Breast epithelium (tissue), 4 donors: ENCODE data around the gene IGSF21. TPM values are rescaled to one million over a fixed set of nuclear protein-coding genes. Genes with fewer than 3 reads are reported as not detected.

Experiments
- DNase-seq, 2 donors: peaks; one replicate each; pipeline ENCODE4 v3.0.0-alpha.2; 2019; ENCODE audit warnings: low spot score in 2 of 2
- H3K27ac ChIP-seq, 2 donors: fragments of 200-600 bp; sonication (generic) in 1 of 2; one replicate each; pipeline ENCODE4 v1.5.1; 2016 to 2019; ENCODE audit warnings: mild to moderate bottlenecking in 1 of 2
- H3K27me3 ChIP-seq, 2 donors: fragments of 200-600 bp; sonication (generic) in 1 of 2; one replicate each; pipeline versions ENCODE4 v1.5.1 to v1.6.0; 2017 to 2019; ENCODE audit warnings: control low read depth in 1 of 2, mild to moderate bottlenecking in 1 of 2
- H3K36me3 ChIP-seq: fragments of 200-600 bp; one replicate; pipeline ENCODE4 v1.5.1; 2019
- H3K4me1 ChIP-seq, 2 donors: fragments of 200-600 bp; sonication (generic); one replicate each; pipeline ENCODE4 v1.5.1; 2016 to 2019; ENCODE audit warnings: control low read depth in 1 of 2
- H3K4me3 ChIP-seq, 3 donors: fragments of 200-600 bp; sonication (generic); 1 replicate in 2 of 3; 2 replicates in 1 of 3; pipeline ENCODE4 v1.5.1; 2016 to 2019; ENCODE audit warnings: mild to moderate bottlenecking in 3 of 3, moderate library complexity in 2 of 3
- H3K9me3 ChIP-seq, 2 donors: fragments of 200-600 bp; sonication (generic) in 1 of 2; one replicate each; pipeline ENCODE4 v1.5.1; 2016 to 2019; ENCODE audit warnings: control low read depth in 1 of 2
- CTCF ChIP-seq, 3 donors: fragments of 450-650 bp; IDR thresholded peaks; one replicate each; pipeline ENCODE4 v1.5.1; 2016 to 2017; ENCODE audit warnings: antibody characterized with exemption in 3 of 3, mild to moderate bottlenecking in 3 of 3, moderate library complexity in 3 of 3
- POLR2A ChIP-seq: fragments of 450-650 bp; IDR thresholded peaks from one replicate; pipeline ENCODE4 v1.6.1; 2016; ENCODE audit warnings: antibody characterized with exemption, mild to moderate bottlenecking, moderate library complexity
- POLR2AphosphoS5 ChIP-seq, 3 donors: sonication (generic); formaldehyde crosslinking; IDR thresholded peaks; one replicate each; pipeline ENCODE4 v1.6.1; 2017; ENCODE audit warnings: antibody characterized with exemption in 3 of 3
- intact Hi-C: fragments of 100-400 bp; cut with DNase I; formaldehyde crosslinking; loops from one replicate; pipeline ENCODE4 v1.15.1; 2023; ENCODE audit warnings: low total_unique reads
- total RNA-seq, 3 donors: library from RNA; depleted of rRNA; stranded (reverse); fragments of >200 nt; gene quantifications; one replicate each; pipeline ENCODE4 v1.1.0, GENCODE V29; 2016

IGSF21 gene
- total RNA-seq, 3 donors from 2014 or later = 4.8 to 9.5 (median 4.8) TPM

- Histone ChIP-seq H3K9me3 (peaks cover 0 to 10% of the 10 kb centered on the region in 2 donors), H3K27me3 (peaks cover 0 to 3% of the 10 kb centered on the region in 2 donors), H3K27ac (no peak overlapping the region), H3K36me3 (no peaks in the 10 kb centered on the region), H3K4me1 (no peaks in the 10 kb centered on the region), H3K4me3 (no peak overlapping the region)
- intact Hi-C loops = no loop called here
- DNase-seq = no peak
- TF ChIP-seq POLR2AphosphoS5 (IDR thresholded peaks at IDR 0.05) (no peak), POLR2A (no peak), CTCF (IDR thresholded peaks at IDR 0.05) (no peak)
Measured at GRCh38 chr1:18384471-18384870, 276.9 kb downstream of the IGSF21 start.

GRCh38 chr1:18385239-18385790 lies 277.7 kb downstream of the IGSF21 start:
- Histone ChIP-seq H3K27ac (no peak overlapping the region), H3K4me3 (no peak overlapping the region), H3K4me1 (no peaks in the 10 kb centered on the region), H3K36me3 (no peaks in the 10 kb centered on the region), H3K9me3 (peaks cover 0 to 1% of the 10 kb centered on the region in 2 donors), H3K27me3 (peaks cover 0 to 3% of the 10 kb centered on the region in 2 donors)
- intact Hi-C loops = no loop called here
- TF ChIP-seq POLR2AphosphoS5 (IDR thresholded peaks at IDR 0.05) (no peak), POLR2A (no peak), CTCF (IDR thresholded peaks at IDR 0.05) (no peak)
- no peak for DNase-seq

- Histone ChIP-seq H3K27ac (no peak overlapping the region), H3K27me3 (peaks cover 0 to 3% of the 10 kb centered on the region in 2 donors), H3K9me3 (no peaks in the 10 kb centered on the region), H3K4me3 (no peak overlapping the region), H3K4me1 (no peaks in the 10 kb centered on the region), H3K36me3 (no peaks in the 10 kb centered on the region)
- no peak for DNase-seq
- intact Hi-C loops = no loop called here
- TF ChIP-seq CTCF (IDR thresholded peaks at IDR 0.05) = no peak
- no peak for TF ChIP-seq POLR2AphosphoS5 (IDR thresholded peaks at IDR 0.05)
Measured at GRCh38 chr1:18386591-18386990, 279.0 kb downstream of the IGSF21 start.

- Histone ChIP-seq H3K4me3 (no peak overlapping the region), H3K36me3 (no peaks in the 10 kb centered on the region), H3K27ac (no peak overlapping the region), H3K27me3 (peaks cover 0 to 3% of the 10 kb centered on the region in 2 donors), H3K4me1 (no peaks in the 10 kb centered on the region), H3K9me3 (no peaks in the 10 kb centered on the region)
- TF ChIP-seq POLR2AphosphoS5 (IDR thresholded peaks at IDR 0.05) = no peak
- no peak for TF ChIP-seq POLR2A
- no peak for DNase-seq
- intact Hi-C loops = no loop called here
Measured at GRCh38 chr1:18387307-18387706, 279.7 kb downstream of the IGSF21 start.

GRCh38 chr1:18390953-18391352 lies 283.4 kb downstream of the IGSF21 start:
- DNase-seq = no peak
- TF ChIP-seq CTCF (IDR thresholded peaks at IDR 0.05) = no peak
- TF ChIP-seq POLR2A = no peak
- Histone ChIP-seq H3K4me1 (no peaks in the 10 kb centered on the region), H3K36me3 (no peaks in the 10 kb centered on the region), H3K9me3 (no peaks in the 10 kb centered on the region), H3K27me3 (peaks cover 0 to 2% of the 10 kb centered on the region in 2 donors), H3K4me3 (no peak overlapping the region), H3K27ac (no peak overlapping the region)
- intact Hi-C loops = no loop called here
